ENCODE data around the gene PEX7.
"Not testable (repeated sequence)": the region's sequence is repeated elsewhere in the genome, so short reads cannot be mapped to it uniquely, and the experiment has no call there.

Gene PEX7

GRCh38 chr6:136958168-136958567 lies 135.8 kb downstream of the PEX7 start:
- no peak for DNase-seq

- no peak for DNase-seq
Measured at GRCh38 chr6:136959471-136959891, 137.1 kb downstream of the PEX7 start.

- not testable (repeated sequence) for DNase-seq
Measured at GRCh38 chr6:136959935-136960334, 137.5 kb downstream of the PEX7 start.

GRCh38 chr6:136960781-136961180 lies 138.4 kb downstream of the PEX7 start:
- DNase-seq, result no peak

GRCh38 chr6:136961848-136962247 lies 139.5 kb downstream of the PEX7 start:
- no peak for DNase-seq

GRCh38 chr6:136962661-136963060 lies 140.3 kb downstream of the PEX7 start:
- no peak for DNase-seq

- DNase-seq, result no peak
Measured at GRCh38 chr6:136963259-136963658, 140.9 kb downstream of the PEX7 start.

All from activated T-cell treated with anti-CD3 and anti-CD28 coated beads for 4 hours (primary cell).